TTC549 (cell line): ENCODE data around the gene CXCL17.
A peak's percentile ranks its signal among the peaks of the same experiment; 100 is the strongest.
"Not testable (repeated sequence)": the region's sequence is repeated elsewhere in the genome, so short reads cannot be mapped to it uniquely, and the experiment has no call there.

Source experiments
- FAIRE-seq: peaks from 2 replicates; lab custom pipeline; 2012; peaks lifted over from hg19 to GRCh38; lab: Jason Lieb, UNC

Gene CXCL17

GRCh38 chr19:42465827-42466280, 23.1 kb upstream of the CXCL17 start:
- no peak for FAIRE-seq

- FAIRE-seq = no peak
Measured at GRCh38 chr19:42461700-42462324, 19.1 kb upstream of the CXCL17 start.

- FAIRE-seq = not testable (repeated sequence)
Measured at GRCh38 chr19:42461231-42461630, 18.5 kb upstream of the CXCL17 start.

GRCh38 chr19:42459926-42460325, 17.2 kb upstream of the CXCL17 start:
- FAIRE-seq = no peak

- no peak for FAIRE-seq
Measured at GRCh38 chr19:42455621-42456081, 12.9 kb upstream of the CXCL17 start.

- FAIRE-seq = no peak
Measured at GRCh38 chr19:42455086-42455485, 12.3 kb upstream of the CXCL17 start.

- FAIRE-seq = no peak
Measured at GRCh38 chr19:42452590-42452989, 9.8 kb upstream of the CXCL17 start.

- peak; percentile 9 for FAIRE-seq
Measured at GRCh38 chr19:42450314-42450934, 7.7 kb upstream of the CXCL17 start.

GRCh38 chr19:42448306-42448705, 5.6 kb upstream of the CXCL17 start:
- not testable (repeated sequence) for FAIRE-seq

GRCh38 chr19:42445948-42446347, 3.2 kb upstream of the CXCL17 start:
- no peak for FAIRE-seq

- FAIRE-seq = no peak
Measured at GRCh38 chr19:42443944-42444398, 1.2 kb upstream of the CXCL17 start.

GRCh38 chr19:42441049-42441445, 1.7 kb downstream of the CXCL17 start:
- FAIRE-seq = no peak

- peak; percentile 45 for FAIRE-seq
Measured at GRCh38 chr19:42440357-42441048, 2.2 kb downstream of the CXCL17 start.

GRCh38 chr19:42436006-42436405, 6.7 kb downstream of the CXCL17 start:
- no peak for FAIRE-seq

GRCh38 chr19:42435316-42435715, 7.4 kb downstream of the CXCL17 start:
- no peak for FAIRE-seq

- FAIRE-seq = no peak
Measured at GRCh38 chr19:42433503-42434260, 9.1 kb downstream of the CXCL17 start.

GRCh38 chr19:42431486-42431885, 11.3 kb downstream of the CXCL17 start:
- no peak for FAIRE-seq

- FAIRE-seq = no peak
Measured at GRCh38 chr19:42428676-42429075, 14.1 kb downstream of the CXCL17 start.

GRCh38 chr19:42427313-42427712, 15.4 kb downstream of the CXCL17 start, which contains the start of gene LIPE:
Gene LIPE (minus strand): TSS chr19:42427388. CDS start chr19:42427149, 239 bp downstream.
- no peak for FAIRE-seq

- FAIRE-seq = no peak
Measured at GRCh38 chr19:42426643-42427042, 16.1 kb downstream of the CXCL17 start.

- no peak for FAIRE-seq
Measured at GRCh38 chr19:42424712-42425131, 18.0 kb downstream of the CXCL17 start.

GRCh38 chr19:42424345-42424707, 18.4 kb downstream of the CXCL17 start:
- FAIRE-seq = no peak
